PC-9 (cell line): Measurements from ENCODE around the gene ZCCHC8. TPM values are rescaled to one million over a fixed set of nuclear protein-coding genes. Genes with fewer than 3 reads are reported as not detected.
"Not testable (repeated sequence)": the region's sequence is repeated elsewhere in the genome, so short reads cannot be mapped to it uniquely, and the experiment has no call there.

ENCODE experiments used
- BruUV-seq: library from RNA; stranded (reverse); fragments of 400-500 nt; replicated peaks from 2 replicates; lab custom pipeline; 2021; lab: Mats Ljungman, UMichigan
- CTCF ChIA-PET: fragments of 300-600 bp; sonication (Branson Sonifier 250); formaldehyde crosslinking; loops from one replicate; lab custom pipeline; 2022; ENCODE audit warnings: antibody characterized with exemption; lab: Charles Lee
- POLR2A ChIA-PET: fragments of 300-600 bp; sonication (Branson Sonifier 250); formaldehyde crosslinking; loops from one replicate; lab custom pipeline; 2022; ENCODE audit warnings: antibody characterized with exemption; ENCODE audit not compliant: unreplicated experiment; lab: Charles Lee
- DNase-seq, 2 experiments: peaks; one replicate each; pipeline versions ENCODE4 v3.0.0 to v3.0.0-alpha.2; 2015 to 2022; ENCODE audit warnings: mixed read lengths in 1 of 2
- H2AFZ ChIP-seq: fragments of 200-600 bp; sonication (generic); 2 replicates; pipeline ENCODE4 v1.8.1; 2017; ENCODE audit warnings: antibody characterized with exemption
- H3F3A ChIP-seq: fragments of 200-600 bp; sonication (generic); 2 replicates; pipeline ENCODE4 v1.8.1; 2017; ENCODE audit warnings: antibody characterized with exemption, mild to moderate bottlenecking, low read depth; ENCODE audit not compliant: insufficient read depth
- H3K27ac ChIP-seq: fragments of 200-600 bp; sonication (generic); 2 replicates; pipeline ENCODE4 v1.6.1; 2016; ENCODE audit warnings: mixed run types
- H3K27me3 ChIP-seq: fragments of 200-600 bp; sonication (generic); 2 replicates; pipeline ENCODE4 v1.6.1; 2016; ENCODE audit warnings: low read depth, mixed run types; ENCODE audit not compliant: insufficient read depth
- H3K36me3 ChIP-seq: fragments of 200-600 bp; sonication (generic); 2 replicates; pipeline ENCODE4 v1.6.1; 2016; ENCODE audit warnings: low read depth, mixed run types
- H3K4me1 ChIP-seq: fragments of 200-600 bp; sonication (generic); replicated peaks from 2 replicates; pipeline ENCODE4 v1.6.1; 2016; ENCODE audit warnings: mixed run types; ENCODE audit not compliant: insufficient read depth
- H3K4me2 ChIP-seq: fragments of 200-600 bp; sonication (generic); 2 replicates; pipeline ENCODE4 v1.6.1; 2017; ENCODE audit warnings: mixed run types
- H3K4me3 ChIP-seq: fragments of 200-600 bp; sonication (generic); 2 replicates; pipeline ENCODE4 v1.6.1; 2016; ENCODE audit warnings: mixed run types
- H3K79me2 ChIP-seq: fragments of 200-600 bp; sonication (generic); 2 replicates; pipeline ENCODE4 v1.6.1; 2017; ENCODE audit warnings: low read depth, mixed run types
- H3K9me2 ChIP-seq: fragments of 200-600 bp; sonication (generic); 2 replicates; pipeline ENCODE4 v1.8.1; 2017; ENCODE audit warnings: mild to moderate bottlenecking; ENCODE audit not compliant: insufficient read depth
- H3K9me3 ChIP-seq: fragments of 200-600 bp; sonication (generic); 2 replicates; pipeline ENCODE4 v1.8.1; 2016; ENCODE audit warnings: low read depth; ENCODE audit not compliant: insufficient read depth
- H4K20me1 ChIP-seq: fragments of 200-600 bp; sonication (generic); 2 replicates; pipeline ENCODE4 v1.8.1; 2017; ENCODE audit not compliant: insufficient read depth
- EZH2 ChIP-seq: fragments of 200-600 bp; sonication (generic); IDR thresholded peaks from 2 replicates; pipeline ENCODE4 v1.8.0; 2017; ENCODE audit warnings: antibody characterized with exemption, low read depth
- intact Hi-C: fragments of 100-400 bp; cut with micrococcal nuclease; formaldehyde crosslinking; loops from one replicate; pipeline ENCODE4 v1.10.0; 2022; ENCODE audit not compliant: unreplicated experiment
- total RNA-seq: library from RNA; stranded (reverse); gene quantifications from 2 replicates; pipeline ENCODE4 v1.2.3, GENCODE V29; 2021
- TF ChIP-seq, protein P1 (sequence below): fragments of 200-600 bp; sonication (generic); conservative IDR thresholded peaks from 2 replicates; pipeline ENCODE4 v1.6.1; 2017; ENCODE audit warnings: mixed run types, antibody characterized with exemption, mild to moderate bottlenecking, moderate library complexity

The ZCCHC8 gene
- total RNA-seq, 1 experiment from 2014 or later: 24.3 TPM

DNA sequence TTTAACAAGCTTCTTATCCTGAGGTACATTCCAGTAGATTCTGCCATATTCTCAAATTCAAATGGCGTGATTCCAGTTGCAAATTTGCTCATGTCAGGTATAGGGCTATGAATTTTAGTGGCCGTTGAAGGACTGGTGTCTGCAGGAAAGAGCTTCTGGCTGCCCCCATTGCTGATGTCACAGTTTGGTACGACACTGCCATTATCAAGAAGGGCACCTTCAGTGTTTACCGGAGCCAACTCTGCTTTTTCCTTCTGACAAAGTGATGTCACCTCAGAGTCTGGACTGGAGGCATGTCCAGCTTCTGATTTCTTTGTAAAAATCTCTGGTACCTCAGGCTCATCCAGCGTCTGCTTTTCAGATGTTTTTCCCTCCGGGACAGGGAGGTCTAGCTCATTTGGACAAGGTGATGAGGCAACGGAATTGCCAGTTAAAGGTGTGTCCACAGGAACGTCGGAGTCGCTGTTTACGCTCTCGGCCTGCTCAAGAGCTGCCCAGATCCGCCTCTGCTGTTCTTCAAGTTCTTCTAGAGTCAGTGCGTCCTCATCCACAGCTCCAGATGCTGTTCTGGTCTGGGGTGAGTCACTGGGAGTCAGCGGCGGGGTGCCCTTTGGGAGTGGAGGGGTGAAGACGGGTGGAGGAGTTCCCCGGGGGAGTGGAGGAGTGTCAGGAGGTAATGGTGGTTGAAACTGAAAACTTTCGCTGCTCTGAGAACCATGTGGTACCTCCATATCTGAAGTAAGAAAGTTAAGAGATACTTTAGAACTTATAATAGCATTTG is 27.0 kb downstream of the ZCCHC8 start:
- TF ChIP-seq EZH2: no peak
- TF ChIP-seq, protein P1, sequence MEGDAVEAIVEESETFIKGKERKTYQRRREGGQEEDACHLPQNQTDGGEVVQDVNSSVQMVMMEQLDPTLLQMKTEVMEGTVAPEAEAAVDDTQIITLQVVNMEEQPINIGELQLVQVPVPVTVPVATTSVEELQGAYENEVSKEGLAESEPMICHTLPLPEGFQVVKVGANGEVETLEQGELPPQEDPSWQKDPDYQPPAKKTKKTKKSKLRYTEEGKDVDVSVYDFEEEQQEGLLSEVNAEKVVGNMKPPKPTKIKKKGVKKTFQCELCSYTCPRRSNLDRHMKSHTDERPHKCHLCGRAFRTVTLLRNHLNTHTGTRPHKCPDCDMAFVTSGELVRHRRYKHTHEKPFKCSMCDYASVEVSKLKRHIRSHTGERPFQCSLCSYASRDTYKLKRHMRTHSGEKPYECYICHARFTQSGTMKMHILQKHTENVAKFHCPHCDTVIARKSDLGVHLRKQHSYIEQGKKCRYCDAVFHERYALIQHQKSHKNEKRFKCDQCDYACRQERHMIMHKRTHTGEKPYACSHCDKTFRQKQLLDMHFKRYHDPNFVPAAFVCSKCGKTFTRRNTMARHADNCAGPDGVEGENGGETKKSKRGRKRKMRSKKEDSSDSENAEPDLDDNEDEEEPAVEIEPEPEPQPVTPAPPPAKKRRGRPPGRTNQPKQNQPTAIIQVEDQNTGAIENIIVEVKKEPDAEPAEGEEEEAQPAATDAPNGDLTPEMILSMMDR: no peak
- Histone ChIP-seq H3K27me3 (no peaks in the 10 kb centered on the region), H3K4me1 (peaks cover 4% of the 10 kb centered on the region; the same call in 1 of the 2 replicates), H3K9me2 (no peaks in the 10 kb centered on the region), H3K79me2 (no peaks in the 10 kb centered on the region), H3K27ac (no peak overlapping the region), H2AFZ (no peak overlapping the region), H3F3A (peaks cover 37% of the 10 kb centered on the region), H3K4me2 (no peak overlapping the region), H3K4me3 (no peak overlapping the region), H3K36me3 (peaks cover 13% of the 10 kb centered on the region; the same call in 1 of the 2 replicates), H3K9me3 (no peaks in the 10 kb centered on the region), H4K20me1 (no peaks in the 10 kb centered on the region)
- DNase-seq: no peak
- BruUV-seq: TSS peak; percentile 25
- ChIA-PET CTCF (interaction anchor here (0.5 kb wide), 1 partner anchor 125 kb away, joined by 10 read pairs; no protein-coding TSS in a partner anchor), POLR2A (interaction anchor here (0.5 to 0.6 kb wide), 2 partner anchors 56 to 229 kb away, joined by 3 to 4 read pairs; no protein-coding TSS in a partner anchor)
- intact Hi-C loops: no loop called here

DNA sequence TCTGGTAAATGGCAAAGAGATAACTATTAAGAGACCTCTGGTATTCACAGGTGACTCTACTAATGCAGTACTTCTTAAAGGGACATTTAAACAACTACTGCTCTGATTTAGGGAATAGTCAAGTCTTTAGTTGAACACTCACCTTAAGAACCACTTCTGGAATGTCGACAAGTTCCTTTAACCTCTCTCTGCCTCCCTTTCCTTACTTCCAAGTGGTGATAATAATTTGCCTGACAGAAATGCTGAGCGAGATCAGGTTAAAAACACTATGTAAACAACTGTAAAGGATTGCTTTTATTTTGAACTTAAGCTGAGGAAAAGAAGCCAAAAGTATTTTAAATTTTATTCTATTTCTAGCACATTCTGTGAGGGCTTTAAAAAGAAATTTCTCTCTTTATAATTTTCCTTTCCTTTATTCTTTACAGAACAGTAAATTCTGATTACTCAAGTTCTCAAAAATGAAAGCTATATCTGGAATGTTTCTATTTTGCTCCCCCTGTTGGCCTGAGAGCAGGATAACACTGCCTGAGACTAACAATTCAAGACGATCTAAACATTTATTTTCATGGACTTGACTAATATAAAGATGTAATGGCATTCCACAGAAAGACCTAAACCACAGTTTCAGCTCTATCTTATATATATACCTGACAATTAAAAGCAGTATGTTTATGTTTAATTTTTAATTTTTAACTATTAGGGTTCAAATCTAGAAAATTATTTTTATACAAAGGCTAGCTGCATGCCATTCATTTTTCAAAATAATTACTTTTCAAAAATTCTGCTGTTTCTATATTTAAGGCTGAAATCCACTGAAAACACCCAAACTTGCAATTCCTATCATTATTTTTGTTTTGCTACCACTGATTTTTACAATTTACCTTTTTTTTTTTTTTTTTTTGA is 29.2 kb downstream of the ZCCHC8 start:
- no peaks in the 10 kb centered on the region for H4K20me1 ChIP-seq
- 0 out of 2 replicates have a peak, but pooled peaks cover 8% of the 10 kb centered on the region for H3K36me3 ChIP-seq
- TF ChIP-seq, protein P1: peak; percentile 86
- no peak for TF ChIP-seq EZH2
- BruUV-seq: no TSS peak
- H3K9me2 ChIP-seq: no peaks in the 10 kb centered on the region
- no peak overlapping the region for H2AFZ ChIP-seq
- no peaks in the 10 kb centered on the region for H3K27me3 ChIP-seq
- intact Hi-C loops: loop anchor here (1.0 kb wide), 3 partner anchors 48 to 135 kb away; no protein-coding TSS in a partner anchor
- ChIA-PET POLR2A (interaction anchor here (0.6 to 1.3 kb wide), 6 partner anchors 21 to 76 kb away, joined by 3 to 18 read pairs (median 6); no protein-coding TSS in a partner anchor), CTCF (interaction anchor here (0.6 to 2.2 kb wide), 5 partner anchors 12 to 135 kb away, joined by 4 to 35 read pairs (median 8); partner anchors contain the start of gene ZCCHC8)
- H3K79me2 ChIP-seq: no peaks in the 10 kb centered on the region
- peak in 1 of 2 experiments; percentile 54 for DNase-seq
- H3K4me1 ChIP-seq: peaks cover 18% of the 10 kb centered on the region
- peaks cover 52% of the 10 kb centered on the region for H3F3A ChIP-seq
- H3K27ac ChIP-seq: peak overlapping the region; percentile 56
- no peak overlapping the region for H3K4me3 ChIP-seq
- no peak overlapping the region for H3K4me2 ChIP-seq
- H3K9me3 ChIP-seq: no peaks in the 10 kb centered on the region

DNA sequence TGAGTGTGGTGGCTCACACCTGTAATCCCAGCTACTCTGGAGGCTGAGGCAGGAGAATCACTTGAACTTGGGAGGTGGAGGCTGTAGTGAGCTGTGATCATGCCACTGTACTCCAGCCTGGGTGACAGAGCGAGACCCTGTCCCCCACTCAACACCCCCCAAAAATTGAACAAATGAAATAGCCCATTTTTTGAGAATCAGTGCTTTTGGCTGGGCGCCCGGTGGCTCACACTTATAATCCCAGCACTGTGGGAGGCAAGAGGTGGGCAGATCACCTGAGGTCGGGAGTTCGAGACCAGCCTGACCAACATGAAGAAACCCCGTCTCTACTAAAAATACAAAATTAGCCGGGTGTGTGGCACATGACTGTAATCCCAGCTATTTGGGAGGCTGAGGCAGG is 30.2 kb downstream of the ZCCHC8 start:
- H3K4me2 ChIP-seq, H3K9me2 ChIP-seq, H4K20me1 ChIP-seq, H3K27ac ChIP-seq, H2AFZ ChIP-seq, BruUV-seq, DNase-seq, POLR2A ChIA-PET, H3K27me3 ChIP-seq, intact Hi-C loops, H3K36me3 ChIP-seq, H3K79me2 ChIP-seq, H3K9me3 ChIP-seq, H3K4me3 ChIP-seq: not testable (repeated sequence)
- Histone ChIP-seq H3K4me1 (peaks cover 21% of the 10 kb centered on the region), H3F3A (peaks cover 59% of the 10 kb centered on the region)
- CTCF ChIA-PET: interaction anchor here (0.7 to 2.2 kb wide), 2 partner anchors 41 to 71 kb away, joined by 11 to 35 read pairs; no protein-coding TSS in a partner anchor

DNA sequence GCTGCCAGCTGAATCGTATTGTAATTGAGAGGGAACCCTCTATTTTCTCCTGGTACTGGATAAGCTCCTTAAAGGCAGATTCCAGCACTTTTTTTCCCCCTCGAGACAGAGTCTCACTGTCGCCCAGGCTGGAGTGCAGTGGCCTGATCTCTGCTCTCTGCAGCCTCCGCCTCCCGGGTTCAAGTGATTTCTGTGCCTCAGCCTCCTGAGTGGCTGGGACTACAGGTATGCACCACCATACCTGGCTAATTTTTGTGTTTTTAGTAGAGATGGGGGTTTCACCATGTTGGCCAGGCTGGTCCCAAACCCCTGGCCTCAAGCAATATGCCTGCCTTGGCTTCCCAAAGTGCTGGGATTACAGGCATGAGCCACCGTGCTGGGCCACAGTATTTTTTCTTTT is 30.9 kb downstream of the ZCCHC8 start:
- peaks cover 25% of the 10 kb centered on the region for H3K4me1 ChIP-seq
- DNase-seq, H3K27ac ChIP-seq, BruUV-seq, H3K79me2 ChIP-seq, H4K20me1 ChIP-seq, H3K4me3 ChIP-seq, H3K9me2 ChIP-seq, H3K4me2 ChIP-seq, H3K36me3 ChIP-seq, H2AFZ ChIP-seq, H3K9me3 ChIP-seq, H3K27me3 ChIP-seq, intact Hi-C loops: not testable (repeated sequence)
- peaks cover 67% of the 10 kb centered on the region for H3F3A ChIP-seq
- POLR2A ChIA-PET: interaction anchor here (0.6 kb wide), 1 partner anchor 71 kb away, joined by 6 read pairs; no protein-coding TSS in a partner anchor
- CTCF ChIA-PET: interaction anchor here (0.6 kb wide), 1 partner anchor 287 kb away, joined by 3 read pairs; the partner anchor contains the start of gene LRRC43
